K562 (cell line): Measurements from ENCODE around the gene MAD1L1. TPM values are rescaled to one million over a fixed set of nuclear protein-coding genes. Genes with fewer than 3 reads are reported as not detected.

Experiments
- ATAC-seq: fragments of 200-7000 bp; cut with Tn5 transposase; 3 replicates; pipeline ENCODE4 v1.9.1; 2020; ENCODE audit warnings: moderate library complexity
- BruUV-seq: library from RNA; stranded (reverse); fragments of 400-500 nt; replicated peaks from 2 replicates; lab custom pipeline; 2021; lab: Mats Ljungman, UMichigan
- CTCF ChIA-PET: fragments of 300-600 bp; formaldehyde crosslinking; extraction: SDS; loops from one replicate; lab custom pipeline; 2021; ENCODE audit warnings: low intra/inter-chr PET ratio; lab: Yijun Ruan, JAX
- POLR2A ChIA-PET: fragments of 300-600, 350-650 bp; sonication (Branson Sonifier 250); formaldehyde crosslinking; extraction: SDS; loops from one replicate; lab custom pipeline; 2021; ENCODE audit warnings: antibody characterized with exemption, inconsistent platforms; lab: Yijun Ruan, JAX
- DNase-seq, 4 experiments: peaks; one replicate each; pipeline versions ENCODE4 v3.0.0 to v3.0.0-alpha.2; 2011 to 2018; ENCODE audit warnings: low spot score in 3 of 4, mixed read lengths in 3 of 4; ENCODE audit errors: extremely low read depth in 1 of 4
- FAIRE-seq: peaks from 2 replicates; lab custom pipeline; 2011; peaks lifted over from hg19 to GRCh38; lab: Jason Lieb, UNC
- H2AFZ ChIP-seq: 2 replicates; pipeline ENCODE4 v1.6.0; 2011; ENCODE audit warnings: low read depth, low read length, control low read depth, inconsistent platforms
- H3K27ac ChIP-seq: fragments of 200-600 bp; 3 replicates; pipeline ENCODE4 v1.8.0; 2011; ENCODE audit warnings: low read depth, mild to moderate bottlenecking, control low read depth, inconsistent platforms, low read length, moderate library complexity, mixed read lengths; ENCODE audit errors: extremely low read depth
- H3K27me3 ChIP-seq, 2 experiments: fragments of 300-600 bp in 1 of 2; 2 replicates in 1 of 2; 3 replicates in 1 of 2; pipeline versions ENCODE4 v1.6.0 to v1.8.0; 2011; ENCODE audit warnings: inconsistent platforms in 2 of 2, low read length in 2 of 2, mild to moderate bottlenecking in 1 of 2, mixed read lengths in 1 of 2, moderate library complexity in 1 of 2; ENCODE audit not compliant: control insufficient read depth in 2 of 2, insufficient read depth in 2 of 2
- H3K36me3 ChIP-seq: fragments of 300-600 bp; 3 replicates; pipeline ENCODE4 v1.8.0; 2011; ENCODE audit warnings: mild to moderate bottlenecking, low read length, inconsistent platforms; ENCODE audit not compliant: control insufficient read depth, insufficient read depth
- H3K4me1 ChIP-seq, 2 experiments: fragments of 200-600 bp in 1 of 2; replicated peaks in 1 of 2; 2 replicates in 1 of 2; 3 replicates in 1 of 2; pipeline versions ENCODE4 v1.5.1 to v1.8.0; 2011; ENCODE audit warnings: inconsistent platforms in 2 of 2, low read length in 2 of 2, mild to moderate bottlenecking in 1 of 2, mixed read lengths in 1 of 2, moderate library complexity in 1 of 2; ENCODE audit not compliant: control insufficient read depth in 2 of 2, insufficient read depth in 2 of 2
- H3K4me2 ChIP-seq: 2 replicates; pipeline ENCODE4 v1.6.1; 2011; ENCODE audit warnings: low read length, control low read depth, inconsistent platforms, mixed read lengths; ENCODE audit not compliant: insufficient read depth
- H3K4me3 ChIP-seq: fragments of 200-600 bp; sonication (generic), shearing (Covaris generic); 2 replicates; pipeline ENCODE4 v1.5.1; 2016; ENCODE audit warnings: control low read depth, inconsistent platforms
- H3K79me2 ChIP-seq: fragments of 200-600 bp; 3 replicates; pipeline ENCODE4 v1.8.0; 2011; ENCODE audit warnings: low read length, inconsistent platforms; ENCODE audit not compliant: control insufficient read depth, insufficient read depth
- H3K9ac ChIP-seq, 2 experiments: 2 replicates each; pipeline versions ENCODE4 v1.6.0 to v1.6.1; 2011; ENCODE audit warnings: low read depth in 2 of 2, low read length in 2 of 2, control low read depth in 1 of 2, inconsistent platforms in 1 of 2, mild to moderate bottlenecking in 1 of 2, mixed read lengths in 1 of 2; ENCODE audit not compliant: insufficient read depth in 1 of 2
- H3K9me1 ChIP-seq: one replicate; pipeline ENCODE4 v1.6.0; 2011; ENCODE audit warnings: inconsistent platforms, mild to moderate bottlenecking, low read length, moderate library complexity; ENCODE audit not compliant: control insufficient read depth, insufficient read depth
- H3K9me3 ChIP-seq: replicated peaks from 2 replicates; pipeline ENCODE4 v1.5.1; 2011; ENCODE audit warnings: low read depth, low read length, inconsistent platforms; ENCODE audit not compliant: control insufficient read depth, insufficient read depth
- H4K20me1 ChIP-seq: replicated peaks from 2 replicates; pipeline ENCODE4 v1.6.1; 2011; ENCODE audit warnings: low read length, inconsistent platforms, mixed read lengths; ENCODE audit not compliant: control insufficient read depth, insufficient read depth
- CGGBP1 ChIP-seq: fragments of 250-450 bp; sonication (Bioruptor Pico); IDR thresholded peaks from 2 replicates; pipeline ENCODE4 v1.9.0; 2021; ENCODE audit warnings: mild to moderate bottlenecking
- JUND ChIP-seq, 2 experiments: IDR thresholded peaks; 2 replicates in 1 of 2; 3 replicates in 1 of 2; pipeline ENCODE4 v1.6.1; 2011; ENCODE audit warnings: borderline replicate concordance in 2 of 2, low read depth in 2 of 2, low read length in 2 of 2, improper control_type of control experiment in 1 of 2, missing biosample characterization in 1 of 2, missing genetic modification characterization in 1 of 2, missing genetic modification reagents in 1 of 2
- MTA1 ChIP-seq: fragments of 450-650 bp; IDR thresholded peaks from 2 replicates; pipeline ENCODE4 v1.6.1; 2017; ENCODE audit warnings: borderline replicate concordance
- NFE2L1 ChIP-seq: fragments of 450-650 bp; IDR thresholded peaks from 2 replicates; pipeline ENCODE4 v1.6.1; 2016; ENCODE audit warnings: missing genetic modification characterization, low read depth, mild to moderate bottlenecking, missing compliant biosample characterization, moderate library complexity, borderline replicate concordance
- TEAD4 ChIP-seq, 2 experiments: sonication (generic) in 1 of 2; formaldehyde crosslinking in 1 of 2; IDR thresholded peaks; 2 replicates each; pipeline versions ENCODE4 v1.6.1 to v1.8.0; 2012 to 2022; ENCODE audit warnings: borderline replicate concordance in 1 of 2, inconsistent platforms in 1 of 2, low read length in 1 of 2, mild to moderate bottlenecking in 1 of 2, missing genetic modification reagents in 1 of 2
- ZFP30 ChIP-seq: fragments of 250-450 bp; sonication (Bioruptor Pico); IDR thresholded peaks from 2 replicates; pipeline ENCODE4 v1.8.0; 2022; ENCODE audit warnings: moderate library complexity, mild to moderate bottlenecking, inconsistent platforms, borderline replicate concordance
- ZNF57 ChIP-seq: fragments of 450-650 bp; formaldehyde crosslinking; IDR thresholded peaks from 2 replicates; pipeline ENCODE4 v1.4.0; 2020; ENCODE audit warnings: mild to moderate bottlenecking, moderate library complexity
- WGBS: fragments of 100-300 bp; shearing (Covaris generic); methylation state at CpG from one replicate; pipeline ENCODE4 v1.1.6; 2016; ENCODE audit warnings: low coverage, mixed read lengths; ENCODE audit not compliant: insufficient coverage; ENCODE audit errors: missing lambda C conversion rate; 5-methylcytosine and 5-hydroxymethylcytosine counted together
- in situ Hi-C: fragments of 300-500 bp; cut with MboI; formaldehyde crosslinking; loops from 4 replicates; pipeline ENCODE4 v1.15.0; 2018; ENCODE audit warnings: inconsistent platforms, mixed read lengths
- intact Hi-C: fragments of 100-400 bp; cut with micrococcal nuclease; formaldehyde crosslinking; loops from 2 replicates; pipeline ENCODE4 v1.14.2; 2022
- polyA plus RNA-seq, 8 experiments: library from polyadenylated mRNA; depleted of rRNA in 4 of 8; stranded (reverse) in 5 of 8; unstranded in 3 of 8; fragments of >200 nt; fragmentation: Nextera tagmentation in 2 of 8; fragmentation: Illumina TruSeq in 1 of 8; extraction: Ambion mirVana in 2 of 8; extraction: Trizol in 1 of 8; gene quantifications; 2 replicates each; pipeline versions ENCODE4 v1.2.1 to v1.2.3, GENCODE V29; 2011 to 2014; ENCODE audit warnings: inconsistent platforms in 1 of 8, missing spikeins in 1 of 8
- total RNA-seq, 7 experiments: library from RNA; depleted of rRNA in 6 of 7; stranded (reverse); fragments of >200 nt in 6 of 7; fragmentation: Illumina TruSeq in 2 of 7; extraction: Trizol in 2 of 7; gene quantifications; 2 replicates each; pipeline versions ENCODE4 v1.2.1 to v1.2.3, GENCODE V29; 2011 to 2021; ENCODE audit warnings: low replicate concordance in 1 of 7

MAD1L1 gene
- total and polyA plus RNA-seq, 9 of the 15 experiments (the other 6 are each of a cell fraction or from before 2014, with no cell fraction given), result 1.7 to 89.7 (median 18.0) TPM

- Histone ChIP-seq H3K4me2 (no peak overlapping the region), H4K20me1 (no peaks in the 10 kb centered on the region), H3K4me1 (peaks cover 0 to 30% of the 10 kb centered on the region in 2 experiments; a peak in 2 of 5 replicates), H3K27me3 (no peaks in the 10 kb centered on the region), H3K27ac (no peak overlapping the region), H3K36me3 (peaks cover 9% of the 10 kb centered on the region; the same call in 2 of the 3 replicates), H3K9me3 (peaks cover 19% of the 10 kb centered on the region), H3K9me1 (no peaks in the 10 kb centered on the region), H3K9ac (no peak overlapping the region), H2AFZ (no peak overlapping the region), H3K79me2 (no peaks in the 10 kb centered on the region), H3K4me3 (no peak overlapping the region)
- POLR2A ChIA-PET, result no interaction called here
- no peak for DNase-seq
- BruUV-seq, result no TSS peak
- in situ Hi-C loops, result no loop called here
- CTCF ChIA-PET, result no interaction called here
- no peak for ATAC-seq
- no peak for FAIRE-seq
- WGBS, result 91% methylated on average over 11 of the region's 11 CpGs
- TF ChIP-seq NFE2L1 (no peak), ZFP30 (no peak), MTA1 (no peak), JUND (IDR thresholded peaks at IDR 0.05; ENCODE audit: borderline replicate concordance, low read depth, low read length) (no peak), JUND (tag; IDR thresholded peaks at IDR 0.05; ENCODE audit: borderline replicate concordance, low read depth, low read length) (no peak), CGGBP1 (no peak), ZNF57 (CRISPR knock-in tag) (no peak), TEAD4 (IDR thresholded peaks at IDR 0.05; ENCODE audit: low read length) (no peak), TEAD4 (CRISPR knock-in tag; IDR thresholded peaks at IDR 0.05; ENCODE audit: borderline replicate concordance) (no peak)
- intact Hi-C loops, result no loop called here
Observed at GRCh38 chr7:2060701-2061100, 172.0 kb downstream of the MAD1L1 start.
